HG03135 (cell line): Measurements from ENCODE around the gene FBXO27.
"Not testable (repeated sequence)": the region's sequence is repeated elsewhere in the genome, so short reads cannot be mapped to it uniquely, and the experiment has no call there.

Experiments
- ATAC-seq: cut with Tn5 transposase; IDR thresholded peaks from one replicate; pipeline ENCODE4 v1.9.1; 2021; ENCODE audit warnings: mild to moderate bottlenecking, moderate library complexity; ENCODE audit not compliant: unreplicated experiment

FBXO27 gene

DNA sequence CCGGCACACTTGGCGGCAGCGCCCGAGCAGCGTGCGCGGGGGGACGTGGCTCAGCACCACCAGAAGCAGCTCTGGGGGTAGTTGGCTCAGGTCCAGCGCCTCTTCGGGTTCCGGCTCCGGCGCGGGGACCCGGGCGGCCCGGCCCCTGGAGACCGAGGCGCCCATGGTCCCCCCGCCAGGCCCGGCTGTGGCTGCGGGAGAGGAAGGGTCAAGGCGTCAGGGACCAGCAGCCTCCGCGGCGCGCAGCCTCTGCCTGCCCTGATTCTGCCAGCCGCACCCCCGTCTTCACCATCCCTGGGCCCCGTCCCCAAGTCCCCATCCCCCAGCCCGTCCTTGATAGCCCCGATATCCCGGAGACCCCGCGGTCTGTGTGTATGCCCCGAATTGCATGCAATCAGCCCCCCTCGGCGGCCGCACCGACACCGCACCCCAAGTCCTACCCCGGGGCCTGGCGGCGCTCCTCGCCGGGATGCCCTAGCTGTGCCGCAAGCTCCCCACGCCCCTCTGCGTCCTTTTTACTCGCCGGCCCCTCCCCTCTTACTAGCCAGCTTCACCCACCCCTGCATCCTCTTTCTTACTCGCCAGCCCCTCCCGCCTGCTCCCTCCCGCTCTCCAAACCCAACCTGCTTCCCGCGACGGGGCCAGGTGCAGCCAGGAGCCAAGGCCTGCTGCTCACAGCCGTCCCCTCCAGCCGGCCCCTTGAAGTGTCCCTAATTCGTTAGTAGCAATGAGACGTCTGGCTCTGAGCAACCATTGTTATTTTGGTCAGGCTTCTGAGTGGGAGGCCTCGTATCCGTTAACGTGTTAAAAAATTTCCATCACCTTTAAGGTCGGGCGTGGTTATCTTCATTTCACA, at the start of gene FBXO27:
Gene FBXO27, minus strand, starts transcription at position 487 of the 856 bp plus-strand sequence. Its CDS starts 322 bp downstream, at position 165.
- no peak for ATAC-seq

DNA sequence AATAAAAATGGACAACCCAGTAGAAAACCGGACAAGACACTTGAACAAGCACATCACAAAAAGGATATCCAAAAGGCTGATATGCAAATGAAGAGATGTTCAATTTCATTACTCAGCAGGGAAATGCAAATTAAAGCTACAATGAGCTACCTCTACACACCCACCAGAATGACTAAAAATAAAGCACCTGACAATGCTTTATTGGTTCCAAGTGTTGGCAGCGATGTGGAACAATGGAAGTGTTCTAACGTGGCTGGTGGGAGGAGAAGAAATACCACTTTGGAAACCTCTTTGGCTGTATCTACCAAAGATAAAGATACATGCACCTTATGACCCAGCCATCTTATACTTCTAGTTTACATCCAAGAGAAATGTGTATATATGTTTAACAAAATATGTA, 48.1 kb upstream of the FBXO27 start:
- no peak for ATAC-seq

- no peak for ATAC-seq
These were observed 46.3 kb upstream of the FBXO27 start for GRCh38 chr19:39078436-39079200.

DNA sequence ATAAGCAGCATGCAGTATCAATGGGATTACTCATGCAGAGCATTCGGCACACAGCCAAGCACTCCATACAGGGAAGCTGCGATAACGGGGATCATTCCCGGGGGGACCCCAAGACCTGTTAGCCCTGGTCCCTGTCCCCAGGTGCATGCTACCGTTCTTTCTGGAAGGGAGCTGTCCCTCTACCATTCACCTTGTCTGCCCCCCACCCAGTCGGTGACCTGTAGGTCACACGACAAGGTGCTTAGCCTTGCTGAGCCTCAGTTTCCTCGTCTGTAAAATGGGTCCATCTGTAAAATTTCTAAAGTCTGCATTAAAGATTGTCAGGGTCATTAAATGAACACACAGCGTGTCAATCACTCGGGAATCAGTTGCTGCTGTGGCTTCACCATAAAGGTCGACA, 45.0 kb upstream of the FBXO27 start:
- no peak for ATAC-seq

- no peak for ATAC-seq
These were observed 42.6 kb upstream of the FBXO27 start for GRCh38 chr19:39074942-39075341.

GRCh38 chr19:39074205-39074692, 41.9 kb upstream of the FBXO27 start:
- ATAC-seq = no peak

DNA sequence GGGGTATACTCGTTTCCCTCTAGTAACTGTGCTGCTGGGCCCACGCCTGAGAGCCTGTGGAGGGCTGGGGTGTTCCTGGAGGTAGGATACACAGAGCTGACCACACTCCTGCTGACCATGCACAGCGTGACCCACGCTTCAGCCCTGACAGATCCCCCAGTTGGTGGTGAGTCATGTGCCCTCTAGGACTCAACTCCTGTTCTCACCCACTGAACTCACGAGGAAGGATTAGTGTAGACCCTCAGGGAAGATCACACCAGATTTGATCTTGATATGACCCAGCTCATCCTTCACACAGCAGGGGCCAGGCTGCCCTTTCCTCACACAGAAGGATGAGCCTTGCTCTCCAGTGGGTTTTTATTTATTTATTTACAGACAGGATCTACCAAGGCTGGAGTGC, 38.5 kb upstream of the FBXO27 start:
- no peak for ATAC-seq

DNA sequence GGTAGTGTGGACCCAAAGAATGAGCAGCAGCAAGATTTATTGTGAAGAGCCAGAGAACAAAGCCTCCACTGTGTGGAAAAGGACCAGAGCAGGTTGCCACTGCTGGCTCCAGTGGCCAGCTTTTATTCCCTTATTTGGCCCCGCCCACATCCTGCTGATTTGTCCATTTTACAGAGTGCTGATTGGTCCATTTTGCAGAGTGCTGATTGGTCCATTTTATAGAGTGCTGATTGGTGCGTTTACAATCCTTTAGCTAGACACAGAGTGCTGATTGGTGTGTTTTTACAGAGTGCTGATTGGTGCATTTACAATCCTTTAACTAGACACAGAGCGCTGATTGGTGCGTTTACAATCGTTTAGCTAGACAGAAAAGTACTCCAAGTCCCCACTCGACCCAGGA, 35.9 kb upstream of the FBXO27 start:
- ATAC-seq = not testable (repeated sequence)

- ATAC-seq = no peak
These were observed 34.8 kb upstream of the FBXO27 start for GRCh38 chr19:39067104-39067503.

DNA sequence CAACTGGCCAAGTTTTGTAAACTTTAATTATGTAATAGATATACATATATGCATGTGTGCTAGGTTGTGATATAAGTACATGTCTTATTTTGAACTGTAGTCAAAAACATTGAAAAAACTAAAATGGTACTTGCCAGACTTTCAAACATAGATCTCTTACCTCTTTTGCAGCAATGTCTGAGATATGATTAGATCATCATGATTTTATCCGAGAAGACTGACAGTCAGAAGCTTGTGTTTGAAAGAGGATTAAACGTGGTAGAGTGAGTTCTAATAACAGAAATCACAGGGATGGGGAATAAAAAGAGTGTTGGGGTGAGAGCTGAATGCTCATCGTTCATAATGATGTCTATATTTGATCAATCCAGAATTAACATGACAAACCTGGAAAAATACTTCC, 33.6 kb upstream of the FBXO27 start:
- no peak for ATAC-seq

DNA sequence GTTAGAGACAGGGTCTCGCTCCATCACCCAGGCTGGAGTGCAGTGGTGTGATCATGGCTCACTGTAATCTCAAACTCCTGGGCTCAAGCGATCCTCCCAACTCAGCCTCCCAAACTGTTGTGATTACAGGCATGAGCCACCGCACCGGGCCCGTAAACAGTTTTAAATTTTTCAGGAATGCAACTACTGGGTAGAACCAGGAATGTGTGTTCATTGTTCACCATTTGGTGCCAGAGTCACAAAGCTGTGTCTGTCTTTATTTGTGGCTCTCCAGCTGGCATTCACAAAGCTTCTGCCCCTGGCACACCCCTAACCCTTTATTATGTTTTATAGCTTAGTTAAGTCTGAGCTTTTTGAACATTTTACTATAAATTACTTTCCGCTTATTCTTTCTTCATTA, 32.1 kb upstream of the FBXO27 start:
- no peak for ATAC-seq

DNA sequence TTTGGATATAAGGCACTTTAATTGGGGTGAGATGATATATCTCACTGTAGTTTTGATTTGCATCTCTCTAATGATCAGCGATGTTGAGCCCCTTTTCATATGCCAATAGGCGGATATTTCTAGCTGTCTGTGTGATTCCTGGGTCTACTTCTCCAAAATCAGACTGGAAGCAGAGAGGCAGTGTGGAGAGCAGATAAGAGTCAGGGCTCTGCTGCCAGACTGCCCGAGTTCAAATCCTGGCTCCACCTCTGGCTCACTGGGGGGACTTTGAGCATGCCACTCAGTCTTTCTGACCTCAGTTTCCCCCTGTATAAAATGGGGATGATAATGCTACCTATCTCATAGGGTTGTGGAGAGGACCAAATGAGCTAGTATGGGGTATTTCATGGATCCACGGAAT, 27.8 kb upstream of the FBXO27 start:
- no peak for ATAC-seq

GRCh38 chr19:39059302-39059701, 27.0 kb upstream of the FBXO27 start:
- no peak for ATAC-seq

- no peak for ATAC-seq
These were observed 25.3 kb upstream of the FBXO27 start for GRCh38 chr19:39057615-39058014.

GRCh38 chr19:39054091-39054470, 21.7 kb upstream of the FBXO27 start:
- ATAC-seq = no peak

GRCh38 chr19:39053276-39054090, 21.1 kb upstream of the FBXO27 start:
- ATAC-seq = no peak

- no peak for ATAC-seq
These were observed 20.5 kb upstream of the FBXO27 start for GRCh38 chr19:39052846-39053245.

DNA sequence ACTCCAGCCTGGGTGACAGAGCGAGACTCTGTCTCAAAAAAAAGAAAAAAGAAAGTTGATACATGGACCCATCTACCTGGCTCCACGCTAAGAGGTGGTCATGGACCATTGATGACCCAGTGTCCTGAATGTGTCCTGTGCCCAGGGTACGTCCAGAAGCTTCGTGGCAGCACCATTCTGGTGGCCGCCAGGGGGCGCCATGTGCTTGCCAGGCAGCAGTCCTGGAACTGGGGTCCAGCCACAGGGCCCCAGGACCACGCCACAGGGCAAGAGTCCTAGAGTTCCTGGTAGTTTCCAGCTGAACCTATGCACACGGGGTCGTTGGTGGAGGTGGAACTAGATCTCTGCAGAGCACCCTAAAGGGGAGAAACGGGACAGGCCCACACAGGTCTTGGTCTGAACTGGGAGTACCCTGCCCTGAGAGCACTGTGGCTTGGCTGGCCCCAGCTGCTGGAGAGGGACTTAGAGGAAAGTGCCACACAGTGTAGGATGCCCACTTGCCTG, 19.9 kb upstream of the FBXO27 start:
- ATAC-seq = no peak

DNA sequence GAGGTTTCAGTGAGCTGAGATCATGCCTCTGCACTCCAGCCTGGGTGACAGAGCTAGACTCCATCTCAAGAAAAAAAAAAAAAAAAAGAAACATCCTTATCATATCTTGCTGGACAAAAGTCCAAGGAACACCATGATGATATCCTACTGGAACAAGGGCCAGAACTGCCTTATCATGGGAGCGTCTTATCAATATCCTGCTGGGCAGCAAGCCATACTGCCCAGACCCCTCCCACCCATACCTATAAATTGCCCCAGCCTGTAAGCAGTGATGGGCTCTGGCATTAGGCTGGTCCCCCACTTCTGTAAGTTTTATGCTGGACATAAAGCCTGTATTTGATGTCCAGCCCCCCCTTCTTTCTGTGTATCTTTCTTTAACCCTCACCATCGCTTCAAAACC, 14.7 kb upstream of the FBXO27 start:
- ATAC-seq = no peak

DNA sequence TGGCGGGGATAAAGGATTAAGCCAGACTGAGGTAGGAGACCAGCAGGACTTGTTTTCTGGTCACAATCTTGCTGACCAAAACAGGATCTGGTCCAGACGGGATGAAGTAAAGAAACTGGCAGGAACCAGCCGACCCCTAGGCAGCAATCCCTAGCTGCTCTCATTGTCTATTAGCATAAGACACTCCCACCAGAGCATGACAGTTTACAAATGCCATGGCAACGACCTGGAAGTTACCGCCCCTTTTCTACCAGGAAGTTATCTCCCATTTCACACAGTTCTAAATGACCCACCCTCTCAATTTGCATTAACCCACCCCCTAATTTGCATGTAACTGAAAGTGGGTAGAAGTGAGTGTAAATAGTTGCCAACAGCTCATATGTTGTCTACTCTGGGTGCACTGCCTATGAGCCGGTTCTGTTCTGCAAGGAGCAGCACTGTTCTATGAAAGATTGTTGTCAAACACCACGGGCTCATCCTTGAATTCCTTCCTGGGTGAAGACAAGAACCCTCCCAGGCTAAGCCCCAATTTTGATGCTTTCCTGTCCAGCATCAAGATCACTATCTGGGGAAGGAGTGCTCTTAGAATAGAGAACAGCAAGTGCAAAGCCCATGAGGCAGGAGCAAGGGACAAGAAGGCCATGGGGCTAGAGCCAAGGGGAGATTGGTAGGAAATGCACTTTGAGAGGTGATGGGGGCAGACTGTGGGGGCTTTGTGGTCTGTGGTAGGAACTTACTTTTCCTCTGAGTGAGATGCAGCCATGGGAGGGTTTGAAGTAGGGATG, 13.9 kb upstream of the FBXO27 start:
- ATAC-seq = no peak
